ENCODE data around the gene MIA2. TPM values are rescaled to one million over a fixed set of nuclear protein-coding genes. Genes with fewer than 3 reads are reported as not detected.
A peak's percentile ranks its signal among the peaks of the same experiment; 100 is the strongest.

The MIA2 gene
- total RNA-seq, 1 experiment from 2014 or later: 11.8 TPM

GRCh38 chr14:39240769-39241168, 7.1 kb downstream of the MIA2 start:
- ATAC-seq (no peak), DNase-seq (no peak)
- no TSS peak for BruUV-seq (replicated peaks)
- no peaks in the 10 kb centered on the region for H3K9me2 ChIP-seq (replicated peaks; ENCODE audit: low read length)
- no peaks in the 10 kb centered on the region for H3K4me1 ChIP-seq (ENCODE audit: insufficient read depth, low read length)
- H3K36me3 ChIP-seq (ENCODE audit: low read depth, low read length): no peaks in the 10 kb centered on the region
- ChIA-PET POLR2A (ENCODE audit: unreplicated experiment) (no interaction called here), CTCF (no interaction called here)
- no peaks in the 10 kb centered on the region for H3F3A ChIP-seq (ENCODE audit: low read length, unreplicated experiment)
- no peak overlapping the region for H3K4me2 ChIP-seq (ENCODE audit: low read length)
- TF ChIP-seq, protein P1, sequence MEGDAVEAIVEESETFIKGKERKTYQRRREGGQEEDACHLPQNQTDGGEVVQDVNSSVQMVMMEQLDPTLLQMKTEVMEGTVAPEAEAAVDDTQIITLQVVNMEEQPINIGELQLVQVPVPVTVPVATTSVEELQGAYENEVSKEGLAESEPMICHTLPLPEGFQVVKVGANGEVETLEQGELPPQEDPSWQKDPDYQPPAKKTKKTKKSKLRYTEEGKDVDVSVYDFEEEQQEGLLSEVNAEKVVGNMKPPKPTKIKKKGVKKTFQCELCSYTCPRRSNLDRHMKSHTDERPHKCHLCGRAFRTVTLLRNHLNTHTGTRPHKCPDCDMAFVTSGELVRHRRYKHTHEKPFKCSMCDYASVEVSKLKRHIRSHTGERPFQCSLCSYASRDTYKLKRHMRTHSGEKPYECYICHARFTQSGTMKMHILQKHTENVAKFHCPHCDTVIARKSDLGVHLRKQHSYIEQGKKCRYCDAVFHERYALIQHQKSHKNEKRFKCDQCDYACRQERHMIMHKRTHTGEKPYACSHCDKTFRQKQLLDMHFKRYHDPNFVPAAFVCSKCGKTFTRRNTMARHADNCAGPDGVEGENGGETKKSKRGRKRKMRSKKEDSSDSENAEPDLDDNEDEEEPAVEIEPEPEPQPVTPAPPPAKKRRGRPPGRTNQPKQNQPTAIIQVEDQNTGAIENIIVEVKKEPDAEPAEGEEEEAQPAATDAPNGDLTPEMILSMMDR (conservative IDR thresholded peaks at IDR 0.05; ENCODE audit: low read depth, low read length): no peak
- TF ChIP-seq EZH2phosphoT487 (IDR thresholded peaks at IDR 0.05; ENCODE audit: borderline replicate concordance, low read length) (no peak), EZH2 (IDR thresholded peaks at IDR 0.05; ENCODE audit: low read length, unreplicated experiment) (no peak)
- no peak overlapping the region for H3K27ac ChIP-seq (ENCODE audit: low read length)
- H3K9me3 ChIP-seq (ENCODE audit: low read length): no peaks in the 10 kb centered on the region
- intact Hi-C loops (cut with micrococcal nuclease): no loop called here
- no peak overlapping the region for H3K4me3 ChIP-seq (ENCODE audit: low read length)
- no peaks in the 10 kb centered on the region for H3K79me2 ChIP-seq (ENCODE audit: low read length)
- no peak overlapping the region for H3K9ac ChIP-seq (ENCODE audit: low read length)
- H4K20me1 ChIP-seq (ENCODE audit: low read length): no peaks in the 10 kb centered on the region
- no peaks in the 10 kb centered on the region for H3K27me3 ChIP-seq (ENCODE audit: low read length)
- no peak overlapping the region for H2AFZ ChIP-seq (ENCODE audit: low read length)

DNA sequence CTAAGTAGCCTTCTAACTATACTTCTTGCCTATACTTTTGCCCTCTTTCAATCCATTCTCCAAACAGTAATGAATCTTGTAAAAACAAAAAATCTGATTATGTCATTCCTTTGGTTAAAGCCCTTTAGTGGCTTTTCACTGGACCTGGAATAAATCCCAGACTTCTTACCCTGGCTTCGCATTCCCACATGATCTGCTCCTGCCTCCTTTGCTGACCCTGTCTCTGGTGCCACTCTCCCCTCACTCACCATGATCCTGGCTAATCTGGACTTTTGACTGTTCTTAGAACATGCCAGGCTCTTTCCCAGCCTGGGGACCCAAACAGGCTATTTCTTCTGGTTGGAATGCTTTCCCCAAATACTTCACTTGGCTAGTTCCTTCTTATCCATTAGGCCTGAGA, 7.9 kb downstream of the MIA2 start:
- ATAC-seq: no peak
- CTCF ChIA-PET: no interaction called here
- H3K36me3 ChIP-seq (ENCODE audit: low read depth, low read length): no peaks in the 10 kb centered on the region

DNA sequence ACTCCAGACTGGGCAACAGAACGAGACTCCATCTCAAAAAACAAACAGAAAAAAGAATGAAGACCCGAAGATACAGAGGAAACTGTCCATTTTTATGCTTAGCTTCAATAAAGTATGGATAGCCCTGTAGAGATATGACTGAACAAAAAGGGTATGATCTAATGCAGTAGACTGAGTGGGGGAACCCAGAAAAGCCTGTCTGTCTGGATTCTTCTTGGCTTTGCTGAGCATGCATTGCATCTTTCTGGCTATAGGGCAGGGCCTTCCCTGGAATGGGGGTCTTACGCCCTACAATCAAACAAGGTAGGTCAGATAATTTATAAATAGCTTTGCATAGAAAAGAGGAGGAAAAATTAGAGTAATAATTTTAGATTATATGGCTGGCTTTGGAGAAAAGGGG, 10.1 kb downstream of the MIA2 start:
- H3K36me3 ChIP-seq (ENCODE audit: low read depth, low read length): no peaks in the 10 kb centered on the region
- no peak overlapping the region for H3K9ac ChIP-seq (ENCODE audit: low read length)
- peaks cover 13% of the 10 kb centered on the region for H3K4me1 ChIP-seq (ENCODE audit: insufficient read depth, low read length)
- POLR2A ChIA-PET (ENCODE audit: unreplicated experiment): no interaction called here
- TF ChIP-seq, protein P1 (conservative IDR thresholded peaks at IDR 0.05; ENCODE audit: low read depth, low read length): no peak
- TF ChIP-seq EZH2phosphoT487 (IDR thresholded peaks at IDR 0.05; ENCODE audit: borderline replicate concordance, low read length): no peak
- no peak for TF ChIP-seq EZH2 (IDR thresholded peaks at IDR 0.05; ENCODE audit: low read length, unreplicated experiment)
- no peaks in the 10 kb centered on the region for H3K79me2 ChIP-seq (ENCODE audit: low read length)
- no peaks in the 10 kb centered on the region for H3K9me3 ChIP-seq (ENCODE audit: low read length)
- H3K9me2 ChIP-seq (replicated peaks; ENCODE audit: low read length): no peaks in the 10 kb centered on the region
- no peaks in the 10 kb centered on the region for H4K20me1 ChIP-seq (ENCODE audit: low read length)
- peak; percentile 47 for DNase-seq
- H3K27me3 ChIP-seq (ENCODE audit: low read length): no peaks in the 10 kb centered on the region
- H3F3A ChIP-seq (ENCODE audit: low read length, unreplicated experiment): no peaks in the 10 kb centered on the region
- CTCF ChIA-PET: no interaction called here
- intact Hi-C loops (cut with micrococcal nuclease): no loop called here
- H2AFZ ChIP-seq (ENCODE audit: low read length): no peak overlapping the region
- H3K4me3 ChIP-seq (ENCODE audit: low read length): no peak overlapping the region
- H3K27ac ChIP-seq (ENCODE audit: low read length): no peak overlapping the region
- no TSS peak for BruUV-seq (replicated peaks)
- no peak overlapping the region for H3K4me2 ChIP-seq (ENCODE audit: low read length)
- no peak for ATAC-seq

More for the DNA sequence above, 7.9 kb downstream of the MIA2 start:
- BruUV-seq (replicated peaks): no TSS peak
- no peak overlapping the region for H3K9ac ChIP-seq (ENCODE audit: low read length)
- no peaks in the 10 kb centered on the region for H3K9me3 ChIP-seq (ENCODE audit: low read length)
- H3K27me3 ChIP-seq (ENCODE audit: low read length): no peaks in the 10 kb centered on the region
- H3K4me3 ChIP-seq (ENCODE audit: low read length): no peak overlapping the region
- H2AFZ ChIP-seq (ENCODE audit: low read length): no peak overlapping the region
- DNase-seq: no peak
- no peaks in the 10 kb centered on the region for H3K9me2 ChIP-seq (replicated peaks; ENCODE audit: low read length)
- H3K27ac ChIP-seq (ENCODE audit: low read length): no peak overlapping the region
- POLR2A ChIA-PET (ENCODE audit: unreplicated experiment): no interaction called here
- intact Hi-C loops (cut with micrococcal nuclease): no loop called here
- TF ChIP-seq EZH2 (IDR thresholded peaks at IDR 0.05; ENCODE audit: low read length, unreplicated experiment): no peak
- TF ChIP-seq EZH2phosphoT487 (IDR thresholded peaks at IDR 0.05; ENCODE audit: borderline replicate concordance, low read length): no peak
- TF ChIP-seq, protein P1 (conservative IDR thresholded peaks at IDR 0.05; ENCODE audit: low read depth, low read length): no peak
- H3K4me1 ChIP-seq (ENCODE audit: insufficient read depth, low read length): peaks cover 1% of the 10 kb centered on the region; the same call in 1 of the 2 replicates
- no peaks in the 10 kb centered on the region for H4K20me1 ChIP-seq (ENCODE audit: low read length)
- H3F3A ChIP-seq (ENCODE audit: low read length, unreplicated experiment): no peaks in the 10 kb centered on the region
- no peaks in the 10 kb centered on the region for H3K79me2 ChIP-seq (ENCODE audit: low read length)
- H3K4me2 ChIP-seq (ENCODE audit: low read length): no peak overlapping the region

All from PC-3 (cell line).